VCaP (cell line): ENCODE measurements around the gene KMT2B.
A peak's percentile ranks its signal among the peaks of the same experiment; 100 is the strongest.

Experiments
- H3K27ac ChIP-seq: fragments of 450-650 bp; 2 replicates; pipeline ENCODE4 v1.5.1; 2017
- TF ChIP-seq, protein P1 (sequence below): fragments of 450-650 bp; conservative IDR thresholded peaks from 2 replicates; pipeline ENCODE4 v1.5.1; 2017; ENCODE audit warnings: mild to moderate bottlenecking, moderate library complexity

KMT2B gene

DNA sequence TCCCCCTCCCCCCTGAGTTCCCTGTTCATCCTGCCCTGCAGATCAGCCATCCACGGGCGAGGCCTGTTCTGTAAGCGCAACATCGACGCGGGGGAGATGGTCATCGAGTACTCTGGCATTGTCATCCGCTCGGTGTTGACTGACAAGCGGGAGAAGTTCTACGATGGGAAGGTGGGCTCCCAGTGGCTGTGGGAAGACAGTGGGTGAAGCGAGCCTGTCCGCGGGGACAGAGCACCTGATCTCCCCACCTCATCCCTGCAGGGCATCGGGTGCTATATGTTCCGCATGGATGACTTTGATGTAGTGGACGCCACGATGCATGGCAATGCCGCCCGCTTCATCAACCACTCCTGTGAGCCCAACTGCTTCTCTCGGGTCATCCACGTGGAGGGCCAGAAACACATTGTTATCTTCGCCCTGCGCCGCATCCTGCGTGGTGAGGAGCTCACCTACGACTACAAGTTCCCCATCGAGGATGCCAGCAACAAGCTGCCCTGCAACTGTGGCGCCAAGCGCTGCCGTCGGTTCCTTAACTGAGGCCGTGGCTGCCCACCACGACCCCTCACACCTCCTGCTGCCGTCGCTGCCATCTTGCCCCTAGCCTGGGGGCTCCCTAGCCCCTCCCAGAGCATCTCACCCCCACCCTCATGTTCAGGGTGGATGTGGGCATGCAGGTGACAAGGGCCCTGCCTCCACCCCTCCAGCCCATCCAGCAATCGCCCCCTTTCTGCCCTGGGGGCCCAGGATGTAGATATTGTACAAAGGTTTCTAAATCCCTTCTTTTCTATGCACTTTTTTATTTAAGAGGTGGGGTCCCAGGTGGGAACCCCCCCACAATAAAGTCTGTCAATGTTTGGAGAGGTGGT lies 20.5 kb downstream of the KMT2B start:
- TF ChIP-seq, protein P1, sequence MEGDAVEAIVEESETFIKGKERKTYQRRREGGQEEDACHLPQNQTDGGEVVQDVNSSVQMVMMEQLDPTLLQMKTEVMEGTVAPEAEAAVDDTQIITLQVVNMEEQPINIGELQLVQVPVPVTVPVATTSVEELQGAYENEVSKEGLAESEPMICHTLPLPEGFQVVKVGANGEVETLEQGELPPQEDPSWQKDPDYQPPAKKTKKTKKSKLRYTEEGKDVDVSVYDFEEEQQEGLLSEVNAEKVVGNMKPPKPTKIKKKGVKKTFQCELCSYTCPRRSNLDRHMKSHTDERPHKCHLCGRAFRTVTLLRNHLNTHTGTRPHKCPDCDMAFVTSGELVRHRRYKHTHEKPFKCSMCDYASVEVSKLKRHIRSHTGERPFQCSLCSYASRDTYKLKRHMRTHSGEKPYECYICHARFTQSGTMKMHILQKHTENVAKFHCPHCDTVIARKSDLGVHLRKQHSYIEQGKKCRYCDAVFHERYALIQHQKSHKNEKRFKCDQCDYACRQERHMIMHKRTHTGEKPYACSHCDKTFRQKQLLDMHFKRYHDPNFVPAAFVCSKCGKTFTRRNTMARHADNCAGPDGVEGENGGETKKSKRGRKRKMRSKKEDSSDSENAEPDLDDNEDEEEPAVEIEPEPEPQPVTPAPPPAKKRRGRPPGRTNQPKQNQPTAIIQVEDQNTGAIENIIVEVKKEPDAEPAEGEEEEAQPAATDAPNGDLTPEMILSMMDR, result no peak
- no peak overlapping the region for H3K27ac ChIP-seq

DNA sequence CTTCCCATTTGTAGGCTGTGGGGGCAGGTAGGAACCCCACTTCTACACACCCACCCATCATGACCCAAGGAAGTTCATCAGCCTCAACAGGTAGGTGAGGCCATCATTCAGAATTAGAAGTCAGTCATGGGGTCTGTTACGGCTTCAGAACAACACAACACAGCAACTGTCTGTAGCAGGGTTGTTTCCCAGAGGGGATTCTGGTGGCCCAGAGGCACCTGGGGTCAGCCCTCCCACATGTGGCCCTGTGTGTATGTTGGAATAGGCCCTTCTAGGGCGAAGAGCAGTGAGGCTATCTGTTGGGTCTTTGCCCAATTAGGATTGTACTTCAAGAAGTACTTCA lies 21.1 kb downstream of the KMT2B start:
- TF ChIP-seq, protein P1, result no peak
- no peak overlapping the region for H3K27ac ChIP-seq

DNA sequence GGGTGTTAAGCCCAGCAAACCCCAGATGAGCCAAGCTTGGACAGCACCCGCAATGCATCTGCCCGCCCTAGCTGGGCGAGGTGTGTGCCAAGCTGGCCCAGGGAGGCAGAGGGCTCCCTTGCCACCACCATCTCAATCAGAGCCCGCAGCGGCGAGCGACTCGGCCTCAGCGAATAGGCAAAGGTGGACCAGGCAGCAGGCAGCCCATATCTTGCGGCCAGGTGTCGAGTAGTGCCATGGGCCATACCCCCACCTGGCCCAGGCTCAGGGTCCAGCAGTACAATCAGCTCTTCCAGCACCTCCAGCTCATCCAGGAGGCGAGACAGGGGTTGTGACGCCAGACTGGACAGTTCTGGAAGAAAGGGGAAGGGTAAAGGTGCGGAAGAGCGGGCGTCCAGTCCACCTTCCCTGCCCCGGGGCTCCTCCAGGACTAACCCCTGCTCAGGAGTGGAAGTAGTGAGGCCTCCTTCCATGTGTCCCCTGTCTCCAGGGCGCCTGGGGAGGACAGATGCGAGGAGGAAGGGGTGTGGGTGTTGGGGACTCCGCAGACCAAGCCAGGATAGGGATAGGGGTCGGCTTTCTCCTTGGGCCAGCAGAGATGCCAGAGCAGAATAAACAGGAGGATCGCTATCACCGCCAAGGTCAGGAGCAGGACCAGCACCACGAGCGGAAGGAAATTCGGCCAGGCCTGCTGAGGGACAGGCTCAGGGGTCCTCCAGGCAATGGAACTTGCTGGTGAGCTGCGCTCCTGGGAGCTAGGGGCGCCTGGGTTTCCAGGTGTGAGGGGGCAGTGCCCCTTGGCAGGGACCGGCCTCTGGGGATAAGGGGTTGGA lies 21.7 kb downstream of the KMT2B start:
- TF ChIP-seq, protein P1, result no peak
- H3K27ac ChIP-seq, result peak overlapping the region; percentile 85

DNA sequence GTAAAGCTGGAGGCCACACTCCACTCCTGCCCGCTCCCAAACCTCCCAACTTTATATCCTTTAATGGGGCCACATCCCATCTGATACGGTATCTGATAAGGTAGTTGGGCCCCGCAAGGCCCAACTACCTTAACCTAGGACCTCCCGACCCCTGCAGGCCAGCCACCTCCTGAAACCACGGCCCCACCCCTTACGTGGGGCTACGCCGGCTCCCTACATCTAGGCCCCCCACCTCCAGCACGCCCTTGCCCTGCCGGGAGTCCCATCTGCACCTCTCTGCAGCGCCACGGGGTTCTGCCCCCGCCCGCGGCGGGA lies 22.3 kb downstream of the KMT2B start:
- H3K27ac ChIP-seq, result peak overlapping the region; percentile 85
- TF ChIP-seq, protein P1, result no peak

DNA sequence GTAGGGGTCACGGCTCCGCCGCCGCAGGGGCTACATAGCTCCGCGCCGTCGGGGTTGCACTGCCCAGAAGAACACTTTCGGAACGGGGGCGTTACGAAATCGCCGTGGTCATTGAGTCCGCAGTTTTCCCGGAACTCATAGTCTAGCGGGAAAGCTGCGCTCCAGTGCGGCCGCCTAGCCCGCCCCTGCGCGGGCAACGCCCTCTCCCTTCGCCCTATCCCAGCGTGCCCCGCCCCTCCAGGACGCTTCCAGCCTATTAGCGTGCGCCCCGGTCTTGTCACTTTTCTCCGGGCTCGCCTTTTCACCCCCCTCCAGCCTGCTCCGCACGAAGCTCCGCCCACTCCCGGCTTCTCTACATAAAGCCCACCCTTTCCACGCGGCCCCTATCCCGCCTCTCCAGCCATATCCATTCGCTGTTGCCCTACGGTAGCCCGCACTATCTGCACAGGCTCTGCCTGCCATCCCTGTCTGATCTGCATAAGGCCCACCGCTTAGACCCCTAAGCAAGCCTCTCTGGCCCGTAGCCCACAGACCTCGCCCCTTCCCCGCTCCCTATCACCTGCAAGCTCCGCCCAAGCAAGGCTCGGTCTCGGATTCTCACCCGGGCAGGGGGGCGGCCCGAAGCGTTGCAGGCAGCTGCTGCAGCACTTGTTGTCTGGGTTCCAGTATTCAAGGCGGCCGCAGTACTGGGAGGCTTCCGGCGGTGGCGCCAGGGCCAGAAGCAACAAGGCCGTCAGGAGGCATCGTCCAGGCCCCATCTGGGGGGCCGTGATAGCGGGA lies 22.8 kb downstream of the KMT2B start:
- peak overlapping the region; percentile 85 for H3K27ac ChIP-seq
- TF ChIP-seq, protein P1, result peak; percentile 51

DNA sequence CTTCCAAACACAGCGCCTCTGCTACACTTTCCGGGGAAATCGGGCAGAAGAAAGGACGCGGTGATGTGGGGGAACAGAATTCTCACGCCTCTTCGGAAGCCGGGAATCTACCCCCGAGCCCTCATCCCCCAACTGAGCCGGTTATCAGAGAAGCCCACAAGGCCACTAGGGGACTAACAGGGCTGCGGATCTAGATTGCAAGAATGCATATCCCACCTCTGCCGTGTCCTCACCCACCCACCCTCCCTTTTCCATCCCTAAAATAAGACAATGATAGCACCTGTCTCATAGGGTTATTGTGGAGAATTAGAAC lies 23.4 kb downstream of the KMT2B start:
- H3K27ac ChIP-seq, result peak overlapping the region; percentile 85
- TF ChIP-seq, protein P1, result peak; percentile 24; the same call in 1 of the 2 replicates

DNA sequence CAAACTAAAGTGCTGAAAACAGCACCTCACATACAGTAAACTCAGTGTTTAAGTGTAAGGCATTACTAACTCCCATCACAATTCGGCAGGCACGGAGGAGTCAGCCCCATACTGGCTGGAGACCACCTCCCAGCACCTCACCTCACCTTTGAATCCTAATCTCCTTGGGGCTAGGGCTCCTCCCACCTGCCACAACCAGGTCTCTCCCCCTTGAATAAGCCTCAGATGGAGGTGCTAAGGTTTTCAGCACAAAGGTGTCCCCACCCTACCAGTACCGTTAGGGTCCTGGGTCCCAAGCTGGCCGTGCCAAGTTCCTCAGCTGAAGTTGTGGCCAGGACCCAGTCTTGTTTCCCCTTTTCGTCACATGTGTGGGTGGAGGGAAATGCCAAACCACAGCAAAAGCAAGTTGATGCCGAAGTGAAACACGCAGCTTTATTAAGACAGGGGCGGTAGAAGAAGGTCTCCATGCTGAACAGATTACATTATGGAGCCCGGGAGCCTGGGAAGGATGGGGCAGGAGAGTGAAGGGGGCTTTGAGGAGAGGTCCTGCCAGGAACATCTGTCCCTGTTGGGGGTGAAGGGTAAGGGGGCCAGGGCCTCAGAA lies 24.4 kb downstream of the KMT2B start, which contains the start of gene IGFLR1:
TSS of gene IGFLR1 (minus strand) at position 332 of the 604 bp plus-strand sequence. CDS start 1,272 bp downstream, outside the sequence.
- H3K27ac ChIP-seq, result peak within 1 kb of the TSS; percentile 85
- TF ChIP-seq, protein P1, result no peak
